Measurements from ENCODE around the gene EIF1. TPM values are rescaled to one million over a fixed set of nuclear protein-coding genes. Genes with fewer than 3 reads are reported as not detected.
A peak's percentile ranks its signal among the peaks of the same experiment; 100 is the strongest.

The EIF1 gene
- total RNA-seq, 1 donor from 2014 or later = 368 TPM

DNA sequence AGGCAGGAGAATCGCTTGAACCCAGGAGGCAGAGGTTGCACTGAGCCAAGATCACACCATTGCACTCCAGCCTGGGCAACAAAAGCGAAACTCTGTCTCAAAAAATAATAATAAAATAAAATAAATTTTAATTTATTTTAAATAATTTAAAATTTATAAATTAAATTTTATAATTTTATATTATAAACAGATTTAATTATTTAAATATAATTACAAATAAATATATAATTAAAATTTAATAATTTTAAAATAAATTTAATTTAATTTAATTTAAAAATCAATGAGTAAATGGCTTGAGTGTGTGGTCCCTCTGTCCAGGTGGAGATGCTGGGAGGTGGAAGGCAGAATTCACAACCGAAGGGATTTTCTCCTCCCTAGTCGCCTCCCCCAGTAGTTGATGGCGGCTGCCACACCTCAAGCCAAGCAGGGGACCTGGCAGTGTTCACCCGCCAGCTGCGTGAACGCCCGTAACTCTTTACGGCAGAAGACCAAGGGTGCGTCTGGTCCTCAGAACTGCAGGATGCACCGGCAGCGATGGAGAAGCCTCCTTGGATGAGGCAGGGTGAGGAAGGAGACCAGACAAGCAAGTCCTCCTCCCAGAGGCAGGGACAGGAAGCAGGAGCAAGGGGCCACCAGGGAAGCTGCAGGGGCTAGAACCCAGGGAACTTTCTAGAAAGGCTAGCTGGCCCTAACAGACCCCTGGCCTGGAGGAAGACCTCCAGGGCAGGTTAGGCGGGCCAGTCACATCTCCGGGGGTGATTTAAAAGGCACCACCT is 41.5 kb upstream of the EIF1 start:
- no peaks in the 10 kb centered on the region for H3K27me3 ChIP-seq (ENCODE audit: control insufficient read depth, insufficient read depth, low read length)
- TF ChIP-seq, protein P1, sequence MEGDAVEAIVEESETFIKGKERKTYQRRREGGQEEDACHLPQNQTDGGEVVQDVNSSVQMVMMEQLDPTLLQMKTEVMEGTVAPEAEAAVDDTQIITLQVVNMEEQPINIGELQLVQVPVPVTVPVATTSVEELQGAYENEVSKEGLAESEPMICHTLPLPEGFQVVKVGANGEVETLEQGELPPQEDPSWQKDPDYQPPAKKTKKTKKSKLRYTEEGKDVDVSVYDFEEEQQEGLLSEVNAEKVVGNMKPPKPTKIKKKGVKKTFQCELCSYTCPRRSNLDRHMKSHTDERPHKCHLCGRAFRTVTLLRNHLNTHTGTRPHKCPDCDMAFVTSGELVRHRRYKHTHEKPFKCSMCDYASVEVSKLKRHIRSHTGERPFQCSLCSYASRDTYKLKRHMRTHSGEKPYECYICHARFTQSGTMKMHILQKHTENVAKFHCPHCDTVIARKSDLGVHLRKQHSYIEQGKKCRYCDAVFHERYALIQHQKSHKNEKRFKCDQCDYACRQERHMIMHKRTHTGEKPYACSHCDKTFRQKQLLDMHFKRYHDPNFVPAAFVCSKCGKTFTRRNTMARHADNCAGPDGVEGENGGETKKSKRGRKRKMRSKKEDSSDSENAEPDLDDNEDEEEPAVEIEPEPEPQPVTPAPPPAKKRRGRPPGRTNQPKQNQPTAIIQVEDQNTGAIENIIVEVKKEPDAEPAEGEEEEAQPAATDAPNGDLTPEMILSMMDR (IDR thresholded peaks at IDR 0.05; ENCODE audit: insufficient read depth, low read length, poor library complexity, severe bottlenecking) = no peak
- H3K36me3 ChIP-seq (ENCODE audit: control insufficient read depth, insufficient read depth, low read length) = no peaks in the 10 kb centered on the region
- no peak overlapping the region for H3K4me3 ChIP-seq (ENCODE audit: low read depth, low read length)
- DNase-seq (ENCODE audit: low read depth) = no peak

DNA sequence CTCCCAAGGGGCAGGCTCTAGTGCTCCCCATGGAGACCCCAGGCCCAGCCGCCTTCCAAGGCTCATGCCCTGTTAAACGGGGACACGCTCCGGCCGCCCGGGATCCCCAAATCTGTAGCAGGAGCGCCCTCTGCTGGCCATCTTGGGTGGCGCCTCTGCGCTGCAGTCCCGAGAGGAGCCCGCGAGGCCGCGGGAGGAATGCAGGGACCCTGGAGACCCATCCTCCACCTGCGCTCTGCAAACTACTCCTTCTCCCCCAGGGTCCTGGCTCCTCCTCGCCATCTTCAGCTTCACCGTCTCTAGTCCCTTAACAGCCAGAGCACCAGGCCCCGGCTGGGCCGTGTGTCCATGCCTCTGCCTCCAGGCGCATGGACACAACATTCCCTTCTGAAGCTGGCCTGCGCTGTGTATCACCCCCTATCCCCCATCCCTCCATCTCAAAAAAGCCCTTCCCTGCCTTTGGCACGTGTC is 40.7 kb upstream of the EIF1 start:
- TF ChIP-seq, protein P1 (IDR thresholded peaks at IDR 0.05; ENCODE audit: insufficient read depth, low read length, poor library complexity, severe bottlenecking) = peak; percentile 93
- H3K27me3 ChIP-seq (ENCODE audit: control insufficient read depth, insufficient read depth, low read length) = no peaks in the 10 kb centered on the region
- peak overlapping the region; percentile 12 for H3K4me3 ChIP-seq (ENCODE audit: low read depth, low read length)
- H3K36me3 ChIP-seq (ENCODE audit: control insufficient read depth, insufficient read depth, low read length) = no peaks in the 10 kb centered on the region
- DNase-seq (ENCODE audit: low read depth) = no peak

DNA sequence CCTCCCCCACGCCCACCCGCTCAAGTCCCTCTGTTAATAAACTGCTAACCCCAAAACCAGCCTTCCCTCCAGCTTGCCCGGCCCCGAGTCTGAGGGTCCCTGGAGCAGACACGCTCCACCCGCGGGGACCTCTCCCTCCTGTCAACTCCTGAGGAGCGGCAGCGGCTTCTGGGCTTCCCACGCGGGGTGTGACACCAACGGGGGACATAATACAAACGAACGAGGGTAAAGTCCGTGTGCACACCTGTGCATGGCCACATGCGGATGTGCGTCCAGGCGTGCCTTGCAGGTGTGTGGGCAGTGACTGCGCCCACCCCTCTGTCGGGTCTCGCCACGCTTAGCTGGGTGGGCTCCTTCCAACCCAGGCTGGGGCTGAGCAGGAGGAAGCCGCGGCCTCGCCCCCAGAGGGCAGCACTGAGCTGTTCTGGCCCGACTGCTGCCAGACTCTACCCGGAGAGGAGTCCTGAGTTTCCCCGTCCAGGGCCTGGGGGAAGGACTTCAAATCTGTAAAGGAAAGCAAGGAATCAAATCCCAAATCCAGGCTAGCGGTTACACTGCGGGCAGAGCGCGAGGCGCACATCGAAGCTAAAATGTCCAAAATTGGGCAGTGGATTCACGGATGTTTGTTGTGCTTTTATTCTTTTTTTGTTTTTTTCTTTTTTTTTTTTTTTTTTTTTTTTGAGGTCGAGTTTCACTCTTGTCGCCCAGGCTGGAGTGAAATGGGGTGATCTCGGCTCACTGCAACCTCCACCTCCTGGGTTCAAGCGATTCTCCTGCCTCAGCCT is 40.1 kb upstream of the EIF1 start:
- Histone ChIP-seq H3K36me3 (ENCODE audit: control insufficient read depth, insufficient read depth, low read length) (no peaks in the 10 kb centered on the region), H3K27me3 (ENCODE audit: control insufficient read depth, insufficient read depth, low read length) (no peaks in the 10 kb centered on the region), H3K4me3 (ENCODE audit: low read depth, low read length) (peak overlapping the region; percentile 12)
- DNase-seq (ENCODE audit: low read depth) = no peak
- TF ChIP-seq, protein P1 (IDR thresholded peaks at IDR 0.05; ENCODE audit: insufficient read depth, low read length, poor library complexity, severe bottlenecking) = peak; percentile 98

DNA sequence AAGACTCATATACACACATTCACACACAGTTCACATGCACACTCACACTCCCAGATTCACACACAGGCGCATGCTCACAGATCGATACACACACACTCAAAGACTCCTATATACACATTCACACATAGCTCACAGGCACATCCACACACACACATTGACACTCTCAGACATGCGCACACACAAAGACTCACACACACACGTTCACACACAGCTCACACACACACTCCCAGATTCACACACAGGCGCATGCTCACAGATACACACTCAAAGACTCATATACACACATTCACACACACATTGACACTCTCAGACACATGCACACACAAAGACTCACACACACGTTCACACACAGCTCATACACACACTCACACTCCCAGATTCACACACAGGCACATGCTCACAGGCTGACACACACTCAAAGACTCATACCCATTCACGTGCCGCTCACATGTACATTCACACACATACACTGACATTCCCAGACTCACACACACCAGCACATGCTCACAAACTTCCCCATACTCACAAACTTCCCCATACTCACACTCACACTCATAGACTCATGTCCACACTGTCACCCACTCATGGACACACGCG is 38.7 kb upstream of the EIF1 start:
- no peak overlapping the region for H3K4me3 ChIP-seq (ENCODE audit: low read depth, low read length)
- TF ChIP-seq, protein P1 (IDR thresholded peaks at IDR 0.05; ENCODE audit: insufficient read depth, low read length, poor library complexity, severe bottlenecking) = no peak
- H3K36me3 ChIP-seq (ENCODE audit: control insufficient read depth, insufficient read depth, low read length) = no peaks in the 10 kb centered on the region
- no peaks in the 10 kb centered on the region for H3K27me3 ChIP-seq (ENCODE audit: control insufficient read depth, insufficient read depth, low read length)
- no peak for DNase-seq (ENCODE audit: low read depth)

DNA sequence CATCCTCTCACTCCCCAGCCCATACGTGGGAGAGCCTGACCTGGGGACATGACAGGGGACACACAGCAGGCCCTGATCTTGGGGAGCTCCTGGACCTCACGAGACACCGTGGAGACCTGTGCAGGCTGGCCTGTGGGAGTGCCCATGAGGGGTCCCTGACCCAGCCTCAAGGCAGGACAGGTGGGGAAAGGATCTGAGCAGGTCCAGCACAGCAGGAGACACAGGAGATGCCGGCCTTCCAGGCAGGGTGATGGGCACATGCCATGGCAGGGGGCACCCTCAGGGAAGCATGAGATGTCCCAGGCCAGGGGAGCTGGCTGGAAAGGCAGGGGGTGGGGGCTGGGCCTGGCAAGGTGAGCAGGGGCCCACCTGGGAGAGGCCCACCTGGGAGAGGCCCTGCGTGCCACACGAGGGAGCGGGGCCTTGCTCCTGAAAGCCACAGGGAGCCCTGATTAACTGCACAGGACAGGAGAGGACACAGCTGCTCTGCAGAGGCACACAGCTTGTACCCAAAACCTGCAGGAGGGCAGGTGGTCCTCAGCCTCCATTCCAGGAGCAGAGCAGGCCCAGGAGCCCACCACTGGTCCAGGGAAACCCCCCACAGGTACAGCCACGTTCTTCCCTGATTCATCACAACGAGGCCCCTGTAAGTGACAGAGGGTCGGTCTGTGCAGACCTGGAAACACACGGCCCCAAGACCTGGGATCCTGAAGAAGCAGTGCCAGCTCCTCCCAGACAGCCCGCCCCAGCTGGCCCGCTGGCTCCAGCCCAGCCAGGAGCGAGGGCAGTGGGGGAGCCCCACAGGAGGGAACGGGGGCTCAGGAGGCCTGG is 37.7 kb upstream of the EIF1 start:
- no peak for DNase-seq (ENCODE audit: low read depth)
- Histone ChIP-seq H3K27me3 (ENCODE audit: control insufficient read depth, insufficient read depth, low read length) (no peaks in the 10 kb centered on the region), H3K4me3 (ENCODE audit: low read depth, low read length) (no peak overlapping the region), H3K36me3 (ENCODE audit: control insufficient read depth, insufficient read depth, low read length) (no peaks in the 10 kb centered on the region)
- TF ChIP-seq, protein P1 (IDR thresholded peaks at IDR 0.05; ENCODE audit: insufficient read depth, low read length, poor library complexity, severe bottlenecking) = no peak
